Endothelial cell of umbilical vein (primary cell): ENCODE measurements around the gene RIC1. TPM values are rescaled to one million over a fixed set of nuclear protein-coding genes. Genes with fewer than 3 reads are reported as not detected.

Experiments used
- BruUV-seq: library from RNA; stranded (reverse); fragments of 400-500 nt; replicated peaks from 2 replicates; lab custom pipeline; 2021; lab: Mats Ljungman, UMichigan
- CTCF ChIA-PET: fragments of 300-600, 350-600 bp; sonication (Branson Sonifier 250); formaldehyde crosslinking; loops from one replicate; lab custom pipeline; 2021; ENCODE audit warnings: antibody characterized with exemption, inconsistent platforms; lab: Charles Lee
- POLR2A ChIA-PET: fragments of 300-600, 350-600 bp; sonication (Branson Sonifier 250); formaldehyde crosslinking; loops from one replicate; lab custom pipeline; 2021; ENCODE audit warnings: antibody characterized with exemption, inconsistent platforms; lab: Charles Lee
- DNase-seq: peaks from one replicate; pipeline ENCODE4 v3.0.0-alpha.2; 2011; ENCODE audit warnings: low read depth, low spot score
- FAIRE-seq: peaks from 2 replicates; lab custom pipeline; 2011; peaks lifted over from hg19 to GRCh38; lab: Jason Lieb, UNC
- H2AFZ ChIP-seq: 2 replicates; pipeline ENCODE4 v1.6.0; 2012; ENCODE audit warnings: low read depth, low read length, control low read depth, inconsistent platforms
- H3K27ac ChIP-seq: 2 replicates; pipeline ENCODE4 v1.5.1; 2011; ENCODE audit warnings: low read depth, mild to moderate bottlenecking, control low read depth, low read length, moderate library complexity; ENCODE audit not compliant: insufficient read depth
- H3K27me3 ChIP-seq, 2 experiments: 2 replicates each; pipeline versions ENCODE4 v1.6.0 to v1.6.1; 2011; ENCODE audit warnings: low read length in 2 of 2, mixed read lengths in 1 of 2; ENCODE audit not compliant: control insufficient read depth in 2 of 2, insufficient read depth in 2 of 2
- H3K36me3 ChIP-seq, 2 experiments: 2 replicates in 1 of 2; 3 replicates in 1 of 2; pipeline ENCODE4 v1.5.1; 2011; ENCODE audit warnings: low read length in 2 of 2, mild to moderate bottlenecking in 1 of 2, moderate library complexity in 1 of 2; ENCODE audit not compliant: control insufficient read depth in 2 of 2, insufficient read depth in 2 of 2; ENCODE audit errors: extremely low read depth in 1 of 2
- H3K4me1 ChIP-seq: 3 replicates; pipeline ENCODE4 v1.5.1; 2011; ENCODE audit warnings: mild to moderate bottlenecking, low read length; ENCODE audit not compliant: control insufficient read depth, insufficient read depth; ENCODE audit errors: extremely low read depth
- H3K4me2 ChIP-seq: 2 replicates; pipeline ENCODE4 v1.6.1; 2011; ENCODE audit warnings: low read length, control low read depth, mixed read lengths; ENCODE audit not compliant: insufficient read depth
- H3K4me3 ChIP-seq, 3 experiments: fragments of 200-600 bp in 1 of 3; sonication (generic), shearing (Covaris generic) in 1 of 3; replicated peaks in 1 of 3; 2 replicates each; pipeline ENCODE4 v1.5.1; 2011 to 2016; ENCODE audit warnings: control low read depth in 3 of 3, low read length in 3 of 3, mild to moderate bottlenecking in 2 of 3, inconsistent platforms in 1 of 3, low read depth in 1 of 3, moderate library complexity in 1 of 3; ENCODE audit not compliant: insufficient read depth in 1 of 3
- H3K79me2 ChIP-seq: 2 replicates; pipeline ENCODE4 v1.6.0; 2012; ENCODE audit warnings: low read length, inconsistent platforms; ENCODE audit not compliant: control insufficient read depth, insufficient read depth
- H3K9ac ChIP-seq: replicated peaks from 2 replicates; pipeline ENCODE3; 2011; ENCODE audit warnings: low read length, control low read depth; ENCODE audit not compliant: insufficient read depth; ENCODE audit errors: extremely low read depth
- H3K9me1 ChIP-seq: replicated peaks from 3 replicates; pipeline ENCODE4 v1.6.0; 2011; ENCODE audit warnings: mild to moderate bottlenecking, low read length; ENCODE audit not compliant: control insufficient read depth, insufficient read depth; ENCODE audit errors: extremely low read depth
- H3K9me3 ChIP-seq: replicated peaks from 2 replicates; pipeline ENCODE4 v1.5.1; 2012; ENCODE audit warnings: low read length, inconsistent platforms; ENCODE audit not compliant: control insufficient read depth, insufficient read depth
- H4K20me1 ChIP-seq: replicated peaks from 2 replicates; pipeline ENCODE3; 2011; ENCODE audit warnings: mild to moderate bottlenecking, low read length; ENCODE audit not compliant: control insufficient read depth, insufficient read depth; ENCODE audit errors: extremely low read depth
- CTCF ChIP-seq, 2 donors: IDR thresholded peaks; 1 replicate in 1 of 2; 2 replicates in 1 of 2; pipeline ENCODE4 v1.5.1; 2011; ENCODE audit warnings: low read length in 2 of 2, mild to moderate bottlenecking in 2 of 2, moderate library complexity in 2 of 2, control low read depth in 1 of 2, inconsistent platforms in 1 of 2, low read depth in 1 of 2; ENCODE audit not compliant: insufficient read depth in 1 of 2; ENCODE audit errors: extremely low read depth in 1 of 2
- EZH2 ChIP-seq: IDR thresholded peaks from 2 replicates; pipeline ENCODE4 v1.6.1; 2012; ENCODE audit warnings: borderline replicate concordance, low read depth, mild to moderate bottlenecking, moderate library complexity, low read length, inconsistent platforms; ENCODE audit not compliant: severe bottlenecking
- FOS ChIP-seq: IDR thresholded peaks from 2 replicates; pipeline ENCODE4 v1.6.1; 2011; ENCODE audit warnings: mild to moderate bottlenecking, low read length, moderate library complexity, borderline replicate concordance; ENCODE audit not compliant: insufficient read depth
- GATA2 ChIP-seq: IDR thresholded peaks from 2 replicates; pipeline ENCODE4 v1.7.0; 2011; ENCODE audit warnings: low read depth, mild to moderate bottlenecking, moderate library complexity, mixed read lengths, low read length; ENCODE audit not compliant: insufficient read length, insufficient read depth
- JUN ChIP-seq: IDR thresholded peaks from 2 replicates; pipeline ENCODE4 v1.6.1; 2011; ENCODE audit warnings: borderline replicate concordance, low read depth; ENCODE audit not compliant: insufficient read length, insufficient read depth
- MYC ChIP-seq: IDR thresholded peaks from one replicate; pipeline ENCODE4 v1.6.1; 2011; ENCODE audit warnings: mild to moderate bottlenecking, low read depth, low read length
- POLR2A ChIP-seq: IDR thresholded peaks from 2 replicates; pipeline ENCODE4 v1.6.1; 2012; ENCODE audit warnings: low read depth, mild to moderate bottlenecking, control low read depth, low read length
- POLR2AphosphoS5 ChIP-seq: IDR thresholded peaks from 2 replicates; pipeline ENCODE4 v1.6.1; 2012; ENCODE audit warnings: low read depth, mild to moderate bottlenecking, control low read depth, low read length, moderate library complexity; ENCODE audit not compliant: insufficient read depth
- dilution Hi-C: fragments of 300-500 bp; cut with MboI; formaldehyde crosslinking; loops from one replicate; pipeline ENCODE4 v1.15.0; 2019; ENCODE audit warnings: low sequenced_read_pairs; ENCODE audit not compliant: extremely low pct_ligation_motif_present
- intact Hi-C: fragments of 100-400 bp; cut with micrococcal nuclease; formaldehyde crosslinking; loops from one replicate; pipeline ENCODE4 v1.10.0; 2022
- polyA plus RNA-seq, 4 experiments: library from polyadenylated mRNA; depleted of rRNA in 3 of 4; stranded (reverse) in 3 of 4; unstranded in 1 of 4; fragments of >200 nt; gene quantifications; 2 replicates each; pipeline versions ENCODE4 v1.2.1 to v1.2.3, GENCODE V29; 2011 to 2012; ENCODE audit warnings: missing spikeins in 1 of 4
- total RNA-seq: library from RNA; stranded (reverse); gene quantifications from 2 replicates; pipeline ENCODE4 v1.2.3, GENCODE V29; 2021
- TF ChIP-seq, protein P1 (sequence below): IDR thresholded peaks from 2 replicates; pipeline ENCODE4 v1.6.1; 2011; ENCODE audit not compliant: insufficient read depth, insufficient read length

The RIC1 gene
- total and polyA plus RNA-seq, 2 donors (not counting 3 experiments of a cell fraction or from before 2014, with no cell fraction given) = 14.0 to 23.5 TPM

- POLR2A ChIA-PET = no interaction called here
- FAIRE-seq = no peak
These were observed 21.6 kb downstream of the RIC1 start for GRCh38 chr9:5650356-5651105.

More at GRCh38 chr9:5650356-5651105, 21.6 kb downstream of the RIC1 start:
- no peaks in the 10 kb centered on the region for H3K9me1 ChIP-seq
- no peak overlapping the region for H3K4me2 ChIP-seq
- no peak overlapping the region for H3K9ac ChIP-seq
- no peak for TF ChIP-seq EZH2
- no peak for TF ChIP-seq POLR2AphosphoS5
- TF ChIP-seq MYC = no peak
- no peak for TF ChIP-seq JUN
- TF ChIP-seq CTCF (IDR thresholded peaks at IDR 0.05; ENCODE audit: extremely low read depth in 1 of 2, insufficient read depth in 1 of 2, low read depth in 1 of 2, low read length in 2 of 2) = no peak
- TF ChIP-seq FOS = no peak
- TF ChIP-seq, protein P1, sequence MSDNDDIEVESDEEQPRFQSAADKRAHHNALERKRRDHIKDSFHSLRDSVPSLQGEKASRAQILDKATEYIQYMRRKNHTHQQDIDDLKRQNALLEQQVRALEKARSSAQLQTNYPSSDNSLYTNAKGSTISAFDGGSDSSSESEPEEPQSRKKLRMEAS = no peak
- no peak for TF ChIP-seq POLR2A
- TF ChIP-seq GATA2 = no peak
- H3K36me3 ChIP-seq = no peaks in the 10 kb centered on the region
- peaks cover 86% of the 10 kb centered on the region for H3K79me2 ChIP-seq
- H3K27me3 ChIP-seq = no peaks in the 10 kb centered on the region
- CTCF ChIA-PET = no interaction called here
- no peaks in the 10 kb centered on the region for H3K9me3 ChIP-seq
- no peak overlapping the region for H3K4me3 ChIP-seq
- no peak overlapping the region for H2AFZ ChIP-seq
- intact Hi-C loops (no loop called here), dilution Hi-C loops (no loop called here)
- peaks cover 6% of the 10 kb centered on the region for H3K4me1 ChIP-seq
- BruUV-seq = no TSS peak
- peaks cover 3% of the 10 kb centered on the region for H4K20me1 ChIP-seq
- no peak overlapping the region for H3K27ac ChIP-seq
- DNase-seq = peak; percentile 2
